ENCODE data around the gene GAL3ST1.
A peak's percentile ranks its signal among the peaks of the same experiment; 100 is the strongest.
"Not testable (repeated sequence)": the region's sequence is repeated elsewhere in the genome, so short reads cannot be mapped to it uniquely, and the experiment has no call there.

The GAL3ST1 gene

DNA sequence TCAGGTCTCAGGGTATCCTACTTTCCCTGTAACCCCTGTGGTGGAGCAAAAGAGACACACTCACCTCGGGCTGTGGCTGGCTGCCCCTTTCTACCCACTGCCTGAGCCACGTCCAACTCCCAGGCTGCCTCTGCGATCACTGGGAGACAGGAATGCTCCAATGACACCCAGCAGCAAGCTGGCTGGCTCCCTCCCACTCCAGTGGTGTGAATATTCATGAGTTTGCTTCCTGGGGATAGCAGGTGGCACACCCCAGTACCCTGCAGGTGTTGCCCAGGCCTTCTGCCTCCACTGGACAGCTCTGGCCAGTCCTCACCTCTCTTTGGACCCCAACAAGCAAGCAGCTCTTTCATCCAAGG, 9.7 kb downstream of the GAL3ST1 start:
- TF ChIP-seq, protein P1, sequence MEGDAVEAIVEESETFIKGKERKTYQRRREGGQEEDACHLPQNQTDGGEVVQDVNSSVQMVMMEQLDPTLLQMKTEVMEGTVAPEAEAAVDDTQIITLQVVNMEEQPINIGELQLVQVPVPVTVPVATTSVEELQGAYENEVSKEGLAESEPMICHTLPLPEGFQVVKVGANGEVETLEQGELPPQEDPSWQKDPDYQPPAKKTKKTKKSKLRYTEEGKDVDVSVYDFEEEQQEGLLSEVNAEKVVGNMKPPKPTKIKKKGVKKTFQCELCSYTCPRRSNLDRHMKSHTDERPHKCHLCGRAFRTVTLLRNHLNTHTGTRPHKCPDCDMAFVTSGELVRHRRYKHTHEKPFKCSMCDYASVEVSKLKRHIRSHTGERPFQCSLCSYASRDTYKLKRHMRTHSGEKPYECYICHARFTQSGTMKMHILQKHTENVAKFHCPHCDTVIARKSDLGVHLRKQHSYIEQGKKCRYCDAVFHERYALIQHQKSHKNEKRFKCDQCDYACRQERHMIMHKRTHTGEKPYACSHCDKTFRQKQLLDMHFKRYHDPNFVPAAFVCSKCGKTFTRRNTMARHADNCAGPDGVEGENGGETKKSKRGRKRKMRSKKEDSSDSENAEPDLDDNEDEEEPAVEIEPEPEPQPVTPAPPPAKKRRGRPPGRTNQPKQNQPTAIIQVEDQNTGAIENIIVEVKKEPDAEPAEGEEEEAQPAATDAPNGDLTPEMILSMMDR (IDR thresholded peaks at IDR 0.05; ENCODE audit: low read depth, low read length), result no peak
- no peak for DNase-seq (ENCODE audit: extremely low read depth, low read depth)

DNA sequence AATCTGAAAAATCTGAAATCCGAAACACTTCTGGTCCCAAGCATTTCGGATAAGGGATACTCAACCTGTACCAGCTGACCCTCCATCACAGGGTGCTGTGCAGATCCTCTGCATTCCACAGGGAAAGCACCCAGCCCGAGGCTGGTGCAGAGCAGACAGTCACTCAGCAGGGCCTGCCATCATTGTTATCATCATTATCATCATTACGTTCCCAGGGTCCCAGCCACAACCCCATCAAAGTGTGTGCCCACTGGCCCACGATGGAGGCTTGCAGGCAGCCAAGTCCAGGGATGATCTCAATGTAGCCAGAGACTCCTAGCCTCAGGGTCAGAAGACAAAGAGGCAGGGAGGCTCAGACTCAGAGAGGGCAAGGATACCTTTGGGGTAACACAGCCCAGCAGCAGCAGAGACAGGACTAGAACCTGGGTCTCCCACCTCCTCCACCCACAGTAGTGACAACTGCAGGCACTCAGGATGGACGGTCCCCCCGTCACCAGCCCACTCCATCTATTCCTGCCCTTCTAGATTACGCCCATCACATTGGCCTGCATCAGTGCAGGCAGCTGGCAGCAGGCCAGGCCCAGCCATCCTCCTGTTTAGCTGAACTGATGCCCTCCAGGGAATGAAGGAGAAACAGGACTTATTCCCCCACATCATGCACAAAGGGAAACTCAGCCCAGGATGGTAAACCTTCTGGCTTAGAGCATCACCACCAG, 10.3 kb downstream of the GAL3ST1 start:
- TF ChIP-seq, protein P1 (IDR thresholded peaks at IDR 0.05; ENCODE audit: low read depth, low read length), result no peak
- no peak for DNase-seq (ENCODE audit: extremely low read depth, low read depth)

DNA sequence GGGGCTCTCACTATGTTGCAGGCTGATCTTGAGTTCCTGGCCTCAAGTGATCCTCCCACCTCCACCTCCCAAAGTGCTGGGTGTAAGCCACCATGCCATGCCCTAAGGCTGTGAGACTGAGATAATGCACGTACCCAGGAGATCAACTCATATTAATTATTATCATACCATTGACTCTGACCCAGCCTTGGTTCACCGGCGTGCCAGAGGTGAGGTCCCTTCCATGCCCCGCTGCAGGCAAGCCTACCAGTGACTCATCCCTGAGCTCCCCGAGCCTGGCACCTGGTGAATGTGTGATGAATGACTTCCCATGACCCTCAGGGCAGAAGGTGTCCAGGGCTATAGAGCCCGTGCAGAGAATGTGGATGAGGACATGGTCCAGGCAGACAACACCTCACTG, 12.1 kb downstream of the GAL3ST1 start:
- TF ChIP-seq, protein P1 (IDR thresholded peaks at IDR 0.05; ENCODE audit: low read depth, low read length), result no peak
- DNase-seq (ENCODE audit: extremely low read depth, low read depth), result no peak

DNA sequence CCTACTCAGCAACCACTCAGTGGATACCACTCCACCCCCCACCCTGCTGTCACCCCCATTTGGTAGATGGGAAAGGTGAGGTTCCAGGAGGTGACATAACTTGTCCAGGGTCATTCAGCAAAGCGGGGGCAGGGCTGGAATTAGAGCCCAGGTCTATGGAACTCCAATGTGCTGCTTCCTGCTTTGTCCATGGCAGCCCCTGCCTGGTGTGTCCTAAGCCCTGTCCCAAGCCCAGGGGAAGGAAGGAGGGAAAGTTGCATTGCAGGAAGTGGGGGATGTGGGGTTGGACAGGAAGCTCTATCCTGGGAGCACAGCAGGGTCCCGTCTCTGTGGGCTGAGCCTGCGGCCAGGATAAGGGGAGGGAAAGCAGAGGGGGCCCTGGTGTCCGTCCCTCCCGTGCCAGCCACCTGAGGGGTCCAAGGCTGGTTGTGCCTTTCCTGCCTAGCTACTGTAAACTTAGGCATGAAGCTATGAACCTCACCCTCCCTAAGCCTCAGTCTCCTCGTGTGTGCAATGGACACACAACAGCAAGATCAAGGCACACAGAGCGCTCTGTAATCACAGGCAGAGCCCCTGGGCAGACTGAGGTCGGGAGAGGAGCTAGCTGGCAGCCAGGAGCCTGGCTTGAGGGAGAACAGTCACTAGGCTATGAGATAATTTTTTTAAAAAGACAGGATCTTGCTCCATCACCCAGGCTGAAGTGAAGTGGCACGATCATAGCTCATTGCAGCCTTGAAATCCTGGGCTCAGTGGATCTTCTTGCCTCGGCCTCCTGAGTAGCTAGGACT, 12.9 kb downstream of the GAL3ST1 start:
- DNase-seq (ENCODE audit: extremely low read depth, low read depth), result no peak
- TF ChIP-seq, protein P1 (IDR thresholded peaks at IDR 0.05; ENCODE audit: low read depth, low read length), result no peak

DNA sequence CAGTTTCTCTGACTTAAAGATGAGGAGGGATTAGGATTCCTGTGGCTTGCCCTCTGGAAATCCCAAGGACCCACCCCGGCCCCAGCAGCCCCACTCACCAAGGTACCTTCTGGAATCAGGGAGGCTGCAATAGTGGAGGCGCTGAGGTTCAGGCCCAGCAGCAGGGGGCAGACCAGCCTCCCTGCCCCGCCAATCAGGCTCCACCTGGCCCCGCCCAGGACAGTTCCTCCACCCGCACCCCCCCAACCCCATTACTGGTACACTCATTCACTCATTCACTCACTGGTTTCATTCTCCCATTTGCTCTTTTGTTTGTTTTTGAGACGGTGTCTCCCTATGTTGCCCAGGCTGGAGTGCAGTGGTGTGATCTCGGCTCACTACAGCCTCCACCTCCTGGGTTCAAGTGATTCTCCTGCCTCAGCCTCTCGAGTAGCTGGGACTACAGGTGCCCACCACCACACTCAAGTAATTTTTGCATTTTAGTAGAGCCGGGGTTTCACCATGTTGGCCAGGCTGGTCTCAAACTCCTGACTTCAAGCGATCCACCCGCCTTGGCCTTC, 13.7 kb downstream of the GAL3ST1 start:
- DNase-seq (ENCODE audit: extremely low read depth, low read depth), result not testable (repeated sequence)
- TF ChIP-seq, protein P1 (IDR thresholded peaks at IDR 0.05; ENCODE audit: low read depth, low read length), result peak; percentile 3; the same call in 1 of the 2 replicates

DNA sequence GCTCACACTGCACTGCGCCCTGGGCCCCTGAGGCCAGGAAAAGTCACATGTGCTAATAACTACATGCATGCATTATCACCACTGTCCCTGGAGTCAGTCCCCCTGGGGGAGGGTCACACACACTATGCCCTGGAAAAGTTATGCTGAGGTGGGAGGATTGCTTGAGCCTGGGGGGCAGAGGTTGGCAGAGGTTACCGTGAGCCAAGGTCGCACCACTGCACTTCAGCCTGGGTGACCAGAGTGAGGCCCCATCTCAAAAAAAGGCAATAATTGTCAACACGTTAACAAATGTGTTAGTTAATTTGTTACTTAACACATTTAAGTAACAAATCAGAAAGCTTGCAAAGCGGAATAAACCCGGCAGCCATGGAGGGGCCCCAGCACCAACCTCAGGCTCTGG, 14.6 kb downstream of the GAL3ST1 start:
- TF ChIP-seq, protein P1 (IDR thresholded peaks at IDR 0.05; ENCODE audit: low read depth, low read length), result no peak

DNA sequence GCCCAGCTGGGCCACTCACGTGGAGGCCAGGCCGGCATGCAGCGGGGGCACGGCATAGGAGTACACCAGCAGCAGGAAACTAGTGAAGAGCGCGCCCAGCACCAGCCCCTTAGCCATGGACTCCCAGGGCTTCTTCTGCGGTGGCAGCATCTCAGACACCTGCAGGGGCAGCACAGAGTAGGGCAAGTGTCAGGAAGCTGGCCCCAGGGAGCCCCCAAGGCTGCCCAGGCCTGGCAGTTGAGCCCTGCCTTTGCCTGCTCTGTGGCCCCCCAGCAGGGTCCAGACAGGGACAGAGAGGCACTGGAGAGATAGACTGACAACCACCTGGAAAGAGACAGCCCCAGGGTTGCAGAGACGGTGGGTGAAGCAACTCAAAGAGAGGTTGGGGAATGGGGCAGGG, 17.2 kb downstream of the GAL3ST1 start:
- DNase-seq (ENCODE audit: extremely low read depth, low read depth), result no peak
- TF ChIP-seq, protein P1 (IDR thresholded peaks at IDR 0.05; ENCODE audit: low read depth, low read length), result no peak

More for the DNA sequence above, 14.6 kb downstream of the GAL3ST1 start:
- no peak for DNase-seq (ENCODE audit: extremely low read depth, low read depth)

Data from AG09319 (cell line).